Ishikawa (cell line): Measurements from ENCODE around the gene DDX28.

Experiments used
- CREB1 ChIP-seq: IDR thresholded peaks from 2 replicates; pipeline ENCODE4 v1.6.1; 2012; ENCODE audit warnings: low read depth
- FOXM1 ChIP-seq: IDR thresholded peaks from 2 replicates; pipeline ENCODE4 v1.6.1; 2012; ENCODE audit warnings: low read depth, borderline replicate concordance
- NFIC ChIP-seq: IDR thresholded peaks from 2 replicates; pipeline ENCODE4 v1.6.1; 2012
- RAD21 ChIP-seq: IDR thresholded peaks from 2 replicates; pipeline ENCODE4 v1.6.1; 2012; ENCODE audit warnings: low read depth
- TAF1 ChIP-seq: IDR thresholded peaks from 2 replicates; pipeline ENCODE4 v1.6.1; 2012; ENCODE audit warnings: low read depth, mild to moderate bottlenecking
- YY1 ChIP-seq: IDR thresholded peaks from 2 replicates; pipeline ENCODE4 v1.6.1; 2012; ENCODE audit warnings: low read depth
- TF ChIP-seq, protein P1 (sequence below): IDR thresholded peaks from 2 replicates; pipeline ENCODE4 v1.6.1; 2012; ENCODE audit warnings: low read depth, mild to moderate bottlenecking
- TF ChIP-seq, protein P2 (sequence below): IDR thresholded peaks from 2 replicates; pipeline ENCODE4 v1.6.1; 2012

DNA sequence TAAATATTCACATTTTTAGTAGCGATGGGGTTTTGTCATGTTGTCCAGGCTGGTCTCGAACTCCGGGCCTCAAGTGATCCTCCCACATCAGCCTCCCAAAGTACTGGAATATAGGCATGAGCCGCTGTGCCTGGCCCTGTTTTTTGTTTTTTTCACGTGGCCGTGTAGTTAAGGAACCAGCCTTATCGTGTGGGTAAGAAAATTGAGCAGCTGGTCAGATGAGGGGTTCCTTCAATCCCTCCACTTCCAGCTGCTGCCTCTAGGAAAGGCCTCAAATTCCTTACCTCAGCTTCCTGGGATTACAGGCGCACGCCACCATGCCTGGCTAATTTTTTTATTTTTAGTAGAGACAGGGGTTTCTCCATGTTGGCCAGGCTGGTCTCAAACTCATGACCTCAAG is 17.8 kb downstream of the DDX28 start:
- TF ChIP-seq, protein P1, sequence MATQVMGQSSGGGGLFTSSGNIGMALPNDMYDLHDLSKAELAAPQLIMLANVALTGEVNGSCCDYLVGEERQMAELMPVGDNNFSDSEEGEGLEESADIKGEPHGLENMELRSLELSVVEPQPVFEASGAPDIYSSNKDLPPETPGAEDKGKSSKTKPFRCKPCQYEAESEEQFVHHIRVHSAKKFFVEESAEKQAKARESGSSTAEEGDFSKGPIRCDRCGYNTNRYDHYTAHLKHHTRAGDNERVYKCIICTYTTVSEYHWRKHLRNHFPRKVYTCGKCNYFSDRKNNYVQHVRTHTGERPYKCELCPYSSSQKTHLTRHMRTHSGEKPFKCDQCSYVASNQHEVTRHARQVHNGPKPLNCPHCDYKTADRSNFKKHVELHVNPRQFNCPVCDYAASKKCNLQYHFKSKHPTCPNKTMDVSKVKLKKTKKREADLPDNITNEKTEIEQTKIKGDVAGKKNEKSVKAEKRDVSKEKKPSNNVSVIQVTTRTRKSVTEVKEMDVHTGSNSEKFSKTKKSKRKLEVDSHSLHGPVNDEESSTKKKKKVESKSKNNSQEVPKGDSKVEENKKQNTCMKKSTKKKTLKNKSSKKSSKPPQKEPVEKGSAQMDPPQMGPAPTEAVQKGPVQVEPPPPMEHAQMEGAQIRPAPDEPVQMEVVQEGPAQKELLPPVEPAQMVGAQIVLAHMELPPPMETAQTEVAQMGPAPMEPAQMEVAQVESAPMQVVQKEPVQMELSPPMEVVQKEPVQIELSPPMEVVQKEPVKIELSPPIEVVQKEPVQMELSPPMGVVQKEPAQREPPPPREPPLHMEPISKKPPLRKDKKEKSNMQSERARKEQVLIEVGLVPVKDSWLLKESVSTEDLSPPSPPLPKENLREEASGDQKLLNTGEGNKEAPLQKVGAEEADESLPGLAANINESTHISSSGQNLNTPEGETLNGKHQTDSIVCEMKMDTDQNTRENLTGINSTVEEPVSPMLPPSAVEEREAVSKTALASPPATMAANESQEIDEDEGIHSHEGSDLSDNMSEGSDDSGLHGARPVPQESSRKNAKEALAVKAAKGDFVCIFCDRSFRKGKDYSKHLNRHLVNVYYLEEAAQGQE: no peak
- TF ChIP-seq NFIC (no peak), CREB1 (no peak), TAF1 (no peak), YY1 (no peak), RAD21 (no peak), FOXM1 (no peak)
- TF ChIP-seq, protein P2, sequence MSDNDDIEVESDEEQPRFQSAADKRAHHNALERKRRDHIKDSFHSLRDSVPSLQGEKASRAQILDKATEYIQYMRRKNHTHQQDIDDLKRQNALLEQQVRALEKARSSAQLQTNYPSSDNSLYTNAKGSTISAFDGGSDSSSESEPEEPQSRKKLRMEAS: no peak
